ENCODE results near the gene KMT2E. TPM values are rescaled to one million over a fixed set of nuclear protein-coding genes. Genes with fewer than 3 reads are reported as not detected.

The KMT2E gene
- total RNA-seq, 1 experiment from 2014 or later: 63.4 TPM

- DNase-seq (ENCODE audit: low read depth): no peak
Measured at GRCh38 chr7:105007298-105007697, 6.7 kb upstream of the KMT2E start.

GRCh38 chr7:105009667-105010503 is 4.1 kb upstream of the KMT2E start:
- no peak for DNase-seq (ENCODE audit: low read depth)

DNA sequence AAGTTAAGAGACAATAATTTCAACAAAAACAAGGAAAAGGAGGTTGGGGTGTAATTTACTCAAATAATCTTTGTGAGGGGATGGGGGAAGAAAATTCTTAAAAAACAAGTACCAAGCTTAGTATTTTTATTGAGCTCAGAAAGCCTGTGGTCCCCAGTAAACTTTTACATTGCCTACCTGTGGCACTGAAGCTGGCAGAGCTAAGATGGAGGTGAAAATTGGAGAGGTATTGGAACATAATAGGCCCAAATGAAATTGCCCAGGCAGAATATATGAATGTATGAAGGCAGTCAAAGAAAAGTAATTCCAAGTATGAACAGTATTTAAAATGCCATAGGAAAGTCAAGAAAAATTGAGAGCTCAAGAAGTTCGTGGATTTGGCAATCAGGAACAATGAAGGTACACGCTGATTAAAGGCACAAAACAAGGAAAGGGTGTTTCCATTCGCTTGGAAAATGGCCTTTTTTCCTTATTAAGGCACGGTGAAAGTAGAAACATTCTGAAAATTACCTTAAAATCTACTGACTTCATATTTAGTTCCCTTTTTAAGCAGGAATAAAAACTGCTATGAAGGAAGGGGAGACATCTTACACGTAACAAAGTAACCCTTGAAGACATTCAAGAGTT is 3.4 kb upstream of the KMT2E start:
- no peak for DNase-seq (ENCODE audit: low read depth)

DNA sequence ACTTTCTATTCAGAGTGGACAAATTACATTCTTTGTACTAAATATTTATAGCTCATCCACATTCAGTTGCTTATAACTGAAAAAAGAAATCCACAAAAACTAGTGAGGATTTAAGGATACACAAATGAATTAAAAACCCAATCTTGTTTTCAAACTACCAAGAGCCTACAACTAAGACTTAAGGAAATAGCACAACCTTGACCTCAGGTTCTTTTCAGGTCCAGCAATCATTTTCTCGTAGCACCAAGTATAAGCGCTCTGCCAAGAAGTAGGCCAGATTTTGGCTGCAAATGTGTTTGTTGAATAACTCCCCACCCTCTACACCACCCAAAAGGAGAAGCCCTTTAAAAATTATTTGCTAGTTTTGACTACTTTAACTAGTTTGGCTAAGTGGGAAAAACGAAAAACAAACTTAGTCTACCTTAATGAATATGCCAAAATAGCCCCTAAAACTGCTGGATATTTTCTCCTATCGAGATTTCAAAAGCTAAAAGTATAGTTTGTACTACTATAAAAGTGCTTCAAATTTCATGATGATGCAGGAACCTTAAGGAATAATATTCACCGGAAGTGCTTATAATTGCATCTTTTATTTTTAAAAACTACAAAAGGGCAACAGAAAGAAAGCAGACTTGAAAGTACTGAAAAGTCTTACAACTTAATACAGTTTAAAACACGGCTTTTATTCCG is 2.7 kb upstream of the KMT2E start:
- DNase-seq (ENCODE audit: low read depth): peak; percentile 39

DNA sequence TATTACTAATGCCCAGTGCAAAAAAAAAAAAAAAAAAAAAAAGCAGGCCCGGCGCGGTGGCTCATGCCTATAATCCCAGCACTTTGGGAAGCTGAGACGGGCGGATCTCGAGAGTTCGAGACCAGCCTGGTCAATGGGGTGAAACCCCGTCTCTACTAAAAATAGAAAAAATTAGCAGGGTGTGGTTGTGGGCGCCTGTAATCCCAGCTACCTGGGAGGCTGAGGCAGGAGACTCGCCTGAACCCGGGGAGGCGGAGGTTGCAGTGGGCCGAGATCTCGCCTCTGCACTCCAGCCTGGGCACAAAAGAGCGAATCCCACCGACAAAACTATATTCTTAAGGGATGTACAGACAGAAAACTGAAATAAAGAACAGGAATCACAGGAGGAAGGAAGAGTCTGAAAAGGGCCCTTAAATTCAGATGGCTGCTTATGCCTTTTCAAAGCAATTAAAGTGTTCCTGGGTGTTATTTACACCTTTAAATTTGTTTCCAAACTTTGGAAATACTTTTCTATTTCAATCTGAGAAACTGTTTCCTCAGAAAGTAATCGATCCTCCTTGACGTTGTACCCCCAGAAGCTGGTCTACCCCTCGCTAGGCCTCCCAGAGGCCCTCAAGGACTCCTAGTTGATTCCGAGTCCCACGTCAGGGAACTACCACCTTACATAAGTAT is 2.0 kb upstream of the KMT2E start:
- no peak for DNase-seq (ENCODE audit: low read depth)

GRCh38 chr7:105012503-105013220 is 1.3 kb upstream of the KMT2E start:
- DNase-seq (ENCODE audit: low read depth): peak; percentile 98

DNA sequence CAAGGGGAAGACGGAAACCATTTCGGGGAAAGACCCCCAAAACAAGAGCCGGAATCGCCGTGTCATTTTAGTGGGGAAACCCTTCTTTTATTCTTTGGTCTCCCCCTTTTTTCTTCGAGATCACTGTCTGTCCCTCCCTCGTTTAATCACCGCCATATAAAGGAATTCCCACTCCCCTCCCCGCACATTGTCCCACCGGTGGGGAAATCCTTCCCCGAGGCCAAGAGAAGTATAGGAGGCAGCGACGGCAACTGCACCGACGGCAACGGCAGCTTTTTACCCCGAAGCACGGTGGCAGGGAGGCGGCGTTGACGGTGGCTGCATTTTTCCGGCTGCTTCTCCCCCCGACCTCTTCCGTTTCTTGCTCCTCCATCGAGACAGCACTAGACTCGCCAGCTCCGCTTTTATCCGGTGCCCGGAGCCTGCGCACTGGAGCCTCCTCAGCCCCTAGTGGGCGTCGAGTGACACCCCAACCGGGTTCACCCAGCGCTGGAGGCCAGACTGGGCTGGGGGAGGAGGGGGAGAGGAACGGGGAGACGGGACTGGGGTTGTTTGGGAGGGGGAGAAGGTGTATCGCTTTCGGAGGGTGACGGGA is 687 bp upstream of the KMT2E start:
- peak; percentile 92 for DNase-seq (ENCODE audit: low read depth)

- DNase-seq (ENCODE audit: low read depth): peak; percentile 77
Measured at GRCh38 chr7:105014693-105015389, 836 bp downstream of the KMT2E start.

DNA sequence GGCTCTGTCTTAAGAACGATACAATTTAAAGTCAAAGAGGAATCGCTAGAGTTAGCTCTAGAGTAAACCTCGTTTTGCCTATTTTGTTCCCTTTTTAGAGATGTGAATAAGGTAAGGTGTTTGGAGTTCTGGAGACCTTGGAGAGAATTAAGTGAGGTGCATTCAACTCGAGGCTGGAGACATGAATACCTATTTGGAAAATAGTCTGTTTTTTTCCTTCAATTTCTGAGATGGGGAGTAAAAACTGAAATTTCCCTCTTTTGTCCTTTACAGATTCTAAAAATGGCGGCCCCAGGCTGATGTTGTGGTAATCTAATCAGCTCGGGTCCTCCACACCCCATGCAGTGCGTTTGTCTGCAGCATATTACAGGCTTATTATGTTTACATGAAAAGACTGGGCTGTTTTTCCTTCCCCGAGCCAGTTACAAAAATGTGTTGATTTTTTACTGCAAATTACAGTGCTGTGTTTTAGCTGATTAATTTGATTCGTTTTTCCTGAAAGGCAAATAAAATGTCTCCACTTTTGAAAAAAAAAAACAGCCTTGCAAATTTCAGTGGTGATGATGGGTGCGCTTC is 1.5 kb downstream of the KMT2E start:
- DNase-seq (ENCODE audit: low read depth): peak; percentile 39

DNA sequence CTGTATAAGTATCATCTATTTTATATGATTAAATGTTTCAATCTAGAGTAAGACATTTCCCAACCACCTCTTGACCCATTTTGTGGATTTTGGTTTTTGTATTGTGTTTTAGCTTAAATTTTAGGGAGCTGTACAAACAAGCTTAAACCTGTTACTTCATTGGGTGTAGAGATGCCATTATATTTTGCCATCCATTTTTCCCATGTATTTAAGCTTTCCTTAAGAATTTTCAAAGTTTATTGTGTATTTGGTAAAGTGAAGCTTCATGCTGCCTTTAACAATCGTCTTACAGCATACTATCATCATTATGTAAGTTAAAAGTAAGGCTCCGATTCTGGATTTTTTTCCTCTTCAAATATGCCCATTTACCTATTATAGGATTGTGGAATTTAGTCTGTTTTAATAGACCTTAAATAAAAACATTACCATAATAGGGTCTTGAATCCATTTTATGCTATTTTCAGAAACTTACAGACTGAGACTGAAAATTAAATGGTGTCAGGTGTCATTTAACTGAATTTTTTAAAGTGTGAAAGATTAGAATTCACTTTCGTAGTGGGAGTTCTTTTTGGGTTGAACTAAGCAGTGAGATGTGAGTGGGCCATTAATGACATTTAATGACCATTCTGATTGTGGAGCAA is 2.2 kb downstream of the KMT2E start:
- DNase-seq (ENCODE audit: low read depth): no peak

DNA sequence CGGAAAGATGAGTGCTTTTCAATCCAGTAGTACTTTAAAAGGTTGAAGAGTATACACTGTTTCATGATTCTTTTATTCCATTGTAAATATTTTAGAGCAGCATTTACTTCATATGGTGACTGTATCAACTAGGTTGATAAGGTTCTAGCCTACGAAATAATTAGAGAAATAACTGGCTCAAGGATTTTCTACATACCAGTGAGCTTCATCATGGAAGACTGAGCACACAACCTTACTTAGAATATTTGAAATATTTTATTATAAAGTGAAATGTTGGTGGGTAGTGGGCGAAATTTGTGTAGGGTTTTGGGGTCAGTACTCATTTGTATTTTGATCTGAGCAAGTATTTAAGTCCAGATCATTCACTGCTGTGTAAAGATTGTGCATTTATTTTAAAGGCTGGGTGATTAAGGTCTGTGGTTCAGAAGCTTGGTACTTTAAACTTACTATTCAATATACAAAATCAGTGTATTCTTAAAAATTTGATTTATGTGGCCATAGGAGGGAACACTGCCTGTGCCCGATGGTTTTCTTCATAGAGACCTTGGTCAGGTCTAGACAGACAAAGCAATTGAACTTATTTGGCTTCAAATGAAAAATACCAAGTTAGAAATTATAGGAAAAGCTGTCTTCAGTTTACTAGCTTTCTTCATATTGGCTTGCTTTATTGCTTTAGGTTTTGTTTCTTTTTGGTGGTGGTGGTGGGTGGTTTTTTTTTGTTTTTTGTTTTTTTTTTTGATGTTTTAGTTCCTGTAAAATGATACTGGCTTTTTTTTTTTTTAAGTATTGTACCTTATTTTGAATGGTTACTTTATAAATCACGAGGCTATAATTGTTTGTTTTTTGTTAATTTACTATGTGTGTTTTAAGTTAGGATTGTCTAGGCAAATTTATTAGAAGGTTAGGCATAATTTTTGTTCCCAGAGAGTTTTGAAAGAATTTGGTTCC is 3.0 kb downstream of the KMT2E start:
- DNase-seq (ENCODE audit: low read depth): no peak

DNA sequence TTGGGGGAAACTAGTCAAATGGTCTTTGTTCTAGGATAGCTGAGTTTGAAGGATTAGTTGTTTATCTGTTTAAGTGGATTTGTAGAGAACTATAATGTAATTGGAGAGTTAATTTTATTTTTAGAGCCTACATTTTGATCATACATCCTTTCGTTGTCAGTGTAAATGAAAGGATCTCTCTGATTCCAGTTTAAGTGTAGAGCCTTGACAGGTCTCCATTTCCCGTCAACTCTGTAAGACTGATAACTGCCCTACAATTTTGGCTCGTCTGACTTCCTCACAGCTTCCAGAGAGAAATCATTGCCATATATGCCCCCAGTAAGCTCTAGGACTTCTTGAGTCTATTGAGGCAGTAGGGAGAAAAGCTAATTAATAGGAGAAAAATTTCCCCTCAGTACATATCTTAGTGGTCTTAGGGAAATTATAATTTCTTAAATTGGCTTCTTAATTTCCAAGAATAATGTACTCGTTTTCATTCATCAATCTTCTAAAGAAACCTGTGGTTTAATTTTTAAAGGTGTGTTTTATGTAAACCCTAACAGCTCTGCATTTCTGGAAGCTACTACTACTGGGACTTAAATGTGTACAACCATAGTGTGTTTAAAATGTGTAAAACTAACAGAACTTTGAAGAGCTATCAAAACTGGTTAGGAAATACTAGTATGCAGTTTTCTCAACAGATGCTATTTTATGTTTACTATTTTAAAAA is 3.8 kb downstream of the KMT2E start:
- DNase-seq (ENCODE audit: low read depth): no peak

DNA sequence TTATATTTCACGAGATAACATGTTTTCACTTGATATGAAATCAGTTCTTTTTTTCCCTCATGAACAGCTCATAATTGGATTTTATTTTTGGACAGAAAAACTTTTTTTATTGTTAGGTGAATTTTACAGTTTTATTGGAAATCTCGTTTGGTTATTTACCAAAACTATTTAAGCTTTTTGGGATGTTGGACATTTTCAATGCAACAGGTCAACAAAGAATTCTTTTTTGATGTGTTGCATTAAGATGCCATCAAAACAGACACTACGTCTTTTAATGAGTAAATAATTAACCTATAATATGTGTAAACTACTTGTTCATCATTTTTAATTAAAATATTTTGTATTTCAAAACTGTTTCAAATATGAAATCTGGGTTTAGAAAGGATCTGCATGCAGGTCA is 5.3 kb downstream of the KMT2E start:
- DNase-seq (ENCODE audit: low read depth): no peak

GRCh38 chr7:105020926-105021325 is 6.9 kb downstream of the KMT2E start:
- DNase-seq (ENCODE audit: low read depth): no peak

DNA sequence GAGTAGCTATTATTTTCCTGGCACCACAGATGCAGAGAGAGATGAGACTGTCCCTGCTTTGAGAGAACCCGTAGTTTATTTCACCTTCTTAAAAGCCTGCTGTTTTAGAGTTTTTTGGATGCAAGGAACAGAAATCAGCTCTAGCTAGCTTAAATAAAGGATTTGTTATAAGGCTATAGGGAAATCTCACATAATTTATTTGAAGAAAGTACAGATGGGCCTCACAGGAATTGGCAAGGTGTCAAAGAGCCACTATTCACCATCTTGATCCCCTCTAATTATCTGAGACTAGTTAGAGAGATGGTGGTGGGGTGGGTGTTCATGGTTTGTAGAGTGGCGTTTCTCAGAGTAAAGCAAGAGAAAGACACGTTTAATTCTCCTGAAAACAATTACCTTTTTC is 7.3 kb downstream of the KMT2E start:
- DNase-seq (ENCODE audit: low read depth): no peak

DNA sequence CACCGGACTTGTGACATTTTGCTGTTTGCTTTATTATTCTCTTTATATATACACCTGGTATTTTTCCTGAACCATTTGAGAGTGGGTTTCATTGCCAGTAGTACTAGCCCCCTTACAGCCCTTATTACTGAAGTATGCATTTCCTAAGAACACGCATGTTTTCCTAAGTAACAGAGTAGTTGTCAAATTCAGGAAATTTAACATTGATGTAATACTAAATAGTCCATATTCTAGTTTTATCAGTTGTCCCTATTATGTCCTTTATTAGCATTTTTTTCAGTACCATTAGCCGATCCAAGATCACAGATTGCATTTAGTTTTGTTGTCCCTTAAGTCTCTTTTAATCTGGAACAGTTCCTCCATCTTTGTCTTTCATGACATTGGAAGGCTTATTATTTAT is 8.0 kb downstream of the KMT2E start:
- DNase-seq (ENCODE audit: low read depth): no peak

- no peak for DNase-seq (ENCODE audit: low read depth)
Measured at GRCh38 chr7:105022458-105022857, 8.5 kb downstream of the KMT2E start.

- DNase-seq (ENCODE audit: low read depth): peak; percentile 67
Measured at GRCh38 chr7:105024734-105025133, 10.7 kb downstream of the KMT2E start.
